A673 (cell line): Measurements from ENCODE around the gene DIP2C.

Source experiments
- CTCF ChIP-seq: fragments of 300-800, 200-600 bp; sonication (generic); conservative IDR thresholded peaks from 2 replicates; pipeline ENCODE4 v1.5.1; 2017; ENCODE audit warnings: low read depth, mild to moderate bottlenecking, antibody characterized with exemption, low read length, moderate library complexity, mixed read lengths
- EZH2 ChIP-seq: fragments of 200-600 bp; sonication (generic); IDR thresholded peaks from 2 replicates; pipeline ENCODE4 v1.6.1; 2017; ENCODE audit warnings: borderline replicate concordance, low read depth, mild to moderate bottlenecking, mixed read lengths, antibody characterized with exemption, low read length; ENCODE audit not compliant: poor library complexity, severe bottlenecking

GRCh38 chr10:440127-440526, 249.3 kb downstream of the DIP2C start:
- TF ChIP-seq CTCF = no peak
- no peak for TF ChIP-seq EZH2
